K562 (cell line): ENCODE results near the gene VPS18. TPM values are rescaled to one million over a fixed set of nuclear protein-coding genes. Genes with fewer than 3 reads are reported as not detected.
A peak's percentile ranks its signal among the peaks of the same experiment; 100 is the strongest.

Experiments
- CBX1 ChIP-seq: sonication (generic); IDR thresholded peaks from 2 replicates; pipeline ENCODE4 v1.6.1; 2016; ENCODE audit warnings: antibody characterized with exemption, low read depth, mild to moderate bottlenecking
- CTCF ChIP-seq, 3 experiments: IDR thresholded peaks in 2 of 3; conservative IDR thresholded peaks in 1 of 3; 2 replicates each; pipeline ENCODE4 v1.5.1; 2011 to 2012; ENCODE audit warnings: low read length in 3 of 3, mild to moderate bottlenecking in 3 of 3, control low read depth in 2 of 3, improper control_type of control experiment in 1 of 3, inconsistent platforms in 1 of 3, low read depth in 1 of 3, mixed read lengths in 1 of 3, moderate library complexity in 1 of 3; ENCODE audit not compliant: insufficient read depth in 2 of 3
- E2F8 ChIP-seq: fragments of 450-650 bp; IDR thresholded peaks from 2 replicates; pipeline ENCODE4 v1.7.1; 2018; ENCODE audit warnings: mild to moderate bottlenecking, low read depth; ENCODE audit not compliant: partially characterized antibody
- EP300 ChIP-seq: IDR thresholded peaks from 2 replicates; pipeline ENCODE4 v1.6.1; 2012; ENCODE audit warnings: low read length, improper control_type of control experiment
- HDAC3 ChIP-seq: fragments of 450-650 bp; IDR thresholded peaks from 2 replicates; pipeline ENCODE4 v1.6.1; 2018; ENCODE audit warnings: borderline replicate concordance, mild to moderate bottlenecking, moderate library complexity; ENCODE audit not compliant: partially characterized antibody
- KHSRP ChIP-seq: fragments of 450-650 bp; IDR thresholded peaks from 2 replicates; pipeline ENCODE4 v1.6.1; 2017
- MTA3 ChIP-seq: fragments of 450-650 bp; formaldehyde crosslinking; IDR thresholded peaks from 2 replicates; pipeline ENCODE4 v1.6.1; 2017; ENCODE audit warnings: mild to moderate bottlenecking, borderline replicate concordance
- NR2C1 ChIP-seq, 2 experiments: fragments of 450-650 bp; IDR thresholded peaks; 2 replicates each; pipeline ENCODE4 v1.6.1; 2017; ENCODE audit warnings: mild to moderate bottlenecking in 2 of 2, antibody characterized with exemption in 1 of 2, inconsistent platforms in 1 of 2, missing compliant biosample characterization in 1 of 2, missing genetic modification characterization in 1 of 2
- PHF8 ChIP-seq: fragments of 200-600 bp; sonication (generic); IDR thresholded peaks from 2 replicates; pipeline ENCODE4 v1.6.1; 2012; ENCODE audit warnings: mixed run types, mild to moderate bottlenecking, inconsistent platforms, low read length, moderate library complexity, borderline replicate concordance
- RBFOX2 ChIP-seq: fragments of 200-400 bp; formaldehyde crosslinking; IDR thresholded peaks from 2 replicates; pipeline ENCODE4 v1.6.1; 2017; ENCODE audit warnings: low read depth, mild to moderate bottlenecking, low read length, moderate library complexity
- SMAD4 ChIP-seq: fragments of 250-450 bp; sonication (Bioruptor Pico); conservative IDR thresholded peaks from 2 replicates; pipeline ENCODE4 v1.8.0; 2021; ENCODE audit warnings: inconsistent platforms, mild to moderate bottlenecking, moderate library complexity
- U2AF1 ChIP-seq: fragments of 200-400 bp; formaldehyde crosslinking; optimal IDR thresholded peaks from 2 replicates; pipeline ENCODE3; 2017; ENCODE audit warnings: mild to moderate bottlenecking, low read depth, low read length, moderate library complexity
- YY1 ChIP-seq, 3 experiments: IDR thresholded peaks; 2 replicates each; pipeline ENCODE4 v1.6.1; 2011; ENCODE audit warnings: low read length in 2 of 3, mild to moderate bottlenecking in 2 of 3, moderate library complexity in 2 of 3, borderline replicate concordance in 1 of 3, control low read depth in 1 of 3, low read depth in 1 of 3; ENCODE audit not compliant: insufficient read depth in 3 of 3, insufficient replicate concordance in 2 of 3, control insufficient read depth in 1 of 3, insufficient read length in 1 of 3; ENCODE audit errors: extremely low read depth in 1 of 3
- ZBTB1 ChIP-seq: sonication (generic); formaldehyde crosslinking; IDR thresholded peaks from 2 replicates; pipeline ENCODE4 v1.8.1; 2023; ENCODE audit warnings: missing genetic modification reagents, low read depth, mild to moderate bottlenecking, borderline replicate concordance
- ZNF589 ChIP-seq: fragments of 200-800 bp; sonication (Bioruptor generic); IDR thresholded peaks from 2 replicates; pipeline ENCODE4 v1.6.1; 2016; ENCODE audit warnings: low read depth, missing genetic modification characterization, missing compliant biosample characterization
- ZNF780A ChIP-seq: fragments of 250-450 bp; sonication (Bioruptor Pico); IDR thresholded peaks from 2 replicates; pipeline ENCODE4 v1.5.0; 2021; ENCODE audit warnings: mild to moderate bottlenecking
- polyA plus RNA-seq, 8 experiments: library from polyadenylated mRNA; depleted of rRNA in 4 of 8; stranded (reverse) in 5 of 8; unstranded in 3 of 8; fragments of >200 nt; fragmentation: Nextera tagmentation in 2 of 8; fragmentation: Illumina TruSeq in 1 of 8; extraction: Ambion mirVana in 2 of 8; extraction: Trizol in 1 of 8; gene quantifications; 2 replicates each; pipeline versions ENCODE4 v1.2.1 to v1.2.3, GENCODE V29; 2011 to 2014; ENCODE audit warnings: inconsistent platforms in 1 of 8, missing spikeins in 1 of 8
- total RNA-seq, 7 experiments: library from RNA; depleted of rRNA in 6 of 7; stranded (reverse); fragments of >200 nt in 6 of 7; fragmentation: Illumina TruSeq in 2 of 7; extraction: Trizol in 2 of 7; gene quantifications; 2 replicates each; pipeline versions ENCODE4 v1.2.1 to v1.2.3, GENCODE V29; 2011 to 2021; ENCODE audit warnings: low replicate concordance in 1 of 7

Gene VPS18
- total and polyA plus RNA-seq, 9 of the 15 experiments (the other 6 are each of a cell fraction or from before 2014, with no cell fraction given) = 0.73 to 19.9 (median 8.5) TPM

- TF ChIP-seq E2F8 = peak; percentile 73
- no peak for TF ChIP-seq ZNF589
- no peak for TF ChIP-seq ZNF780A (CRISPR knock-in tag)
- TF ChIP-seq PHF8 = peak; percentile 59; the same call in 1 of the 2 replicates
- peak; percentile 80 for TF ChIP-seq RBFOX2
- no peak for TF ChIP-seq HDAC3
- 0 out of 2 replicates have a peak, but pooled peaks have one; percentile 34 for TF ChIP-seq MTA3
- TF ChIP-seq KHSRP = no peak
- peak; percentile 56; the same call in 1 of the 2 replicates for TF ChIP-seq SMAD4 (CRISPR knock-in tag)
- TF ChIP-seq NR2C1 (IDR thresholded peaks at IDR 0.05) = no peak; the same call in 1 of the 2 replicates
- TF ChIP-seq NR2C1 (tag; IDR thresholded peaks at IDR 0.05) = no peak
- peak in 1 of 3 experiments; percentile 68 for TF ChIP-seq YY1 (IDR thresholded peaks at IDR 0.05; ENCODE audit: borderline replicate concordance in 1 of 3, control insufficient read depth in 1 of 3, extremely low read depth in 1 of 3, insufficient read depth in 3 of 3, insufficient read length in 1 of 3, insufficient replicate concordance in 2 of 3, low read depth in 1 of 3, low read length in 2 of 3)
- TF ChIP-seq CBX1 = peak; percentile 11; the same call in 1 of the 2 replicates
- no peak for TF ChIP-seq ZBTB1 (CRISPR knock-in tag)
- TF ChIP-seq U2AF1 = no peak
- peak; percentile 89 to 96 (median 95) for TF ChIP-seq CTCF (IDR thresholded peaks at IDR 0.05 in 2 of 3, conservative IDR thresholded peaks at IDR 0.05 in 1 of 3; ENCODE audit: insufficient read depth in 2 of 3, low read depth in 1 of 3, low read length in 3 of 3)
- TF ChIP-seq EP300 = 0 out of 2 replicates have a peak, but pooled peaks have one; percentile 15
Measured at GRCh38 chr15:40893733-40894680, at the start of gene VPS18 (continued).
